ENCODE data around the gene PFN4.
"Not testable (repeated sequence)": the region's sequence is repeated elsewhere in the genome, so short reads cannot be mapped to it uniquely, and the experiment has no call there.

PFN4 gene

GRCh38 chr2:24110660-24111303 lies 12.4 kb downstream of the PFN4 start:
- DNase-seq = no peak

- DNase-seq = not testable (repeated sequence)
These were observed 13.7 kb downstream of the PFN4 start for GRCh38 chr2:24109431-24109830.

DNA sequence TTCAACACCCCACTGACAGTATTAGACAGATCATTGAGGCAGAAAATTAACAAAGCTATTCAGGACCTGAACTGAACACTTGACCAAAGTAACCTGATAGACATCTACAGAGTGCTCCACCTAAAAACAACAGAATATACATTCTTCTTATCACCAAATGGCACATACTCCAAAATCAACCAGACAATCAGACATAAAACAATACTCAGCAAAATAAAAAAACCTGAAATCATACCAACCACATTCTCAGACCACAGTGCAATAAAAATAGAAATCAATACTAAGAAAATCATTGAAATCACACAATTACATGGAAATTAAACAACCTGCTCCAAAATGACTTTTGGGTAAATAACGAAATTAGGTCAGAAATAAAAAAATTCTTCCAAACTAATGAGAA lies 15.8 kb downstream of the PFN4 start:
- no peak for DNase-seq

- no peak for DNase-seq
These were observed 16.3 kb downstream of the PFN4 start for GRCh38 chr2:24106786-24107185.

DNA sequence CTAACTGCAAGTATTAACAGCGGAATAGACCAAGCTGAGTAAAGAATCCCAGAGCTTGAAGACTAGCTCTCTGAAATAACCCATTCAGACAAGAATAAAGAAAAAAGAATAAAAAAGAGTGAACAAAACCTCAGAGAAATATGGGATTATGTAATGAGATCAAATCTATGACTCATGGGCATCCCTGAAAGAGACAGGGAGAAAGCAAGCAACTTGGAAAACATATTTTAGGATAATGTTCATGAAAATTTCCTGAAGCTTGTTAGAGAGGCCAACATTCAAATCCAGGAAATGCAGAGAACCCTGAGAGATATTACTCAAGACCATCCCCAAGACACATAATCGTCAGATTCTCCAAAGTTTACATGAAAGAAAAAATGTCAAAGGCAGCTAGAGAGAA lies 17.3 kb downstream of the PFN4 start:
- no peak for DNase-seq

- DNase-seq = no peak
These were observed 18.2 kb downstream of the PFN4 start for GRCh38 chr2:24104906-24105305.

GRCh38 chr2:24104110-24104650 lies 19.0 kb downstream of the PFN4 start:
- DNase-seq = no peak

DNA sequence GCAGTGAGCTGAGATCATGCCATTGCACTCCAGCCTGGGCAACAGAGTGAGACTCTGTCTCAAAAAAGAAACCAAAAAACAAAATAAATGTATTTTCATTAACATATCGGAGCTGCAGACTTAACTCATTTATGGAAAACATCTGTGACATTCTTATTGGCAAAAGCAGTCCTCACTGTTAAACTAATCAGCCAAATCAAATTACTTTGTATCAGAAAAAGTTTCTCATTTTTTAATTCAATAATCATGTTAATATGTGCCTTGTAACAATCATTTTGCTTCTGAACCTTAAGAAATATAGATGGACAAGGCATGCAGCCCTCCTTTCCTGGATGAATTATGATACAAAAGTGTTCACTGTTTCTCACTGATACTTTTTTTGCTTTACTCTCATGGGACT lies 20.5 kb downstream of the PFN4 start:
- DNase-seq = no peak

DNA sequence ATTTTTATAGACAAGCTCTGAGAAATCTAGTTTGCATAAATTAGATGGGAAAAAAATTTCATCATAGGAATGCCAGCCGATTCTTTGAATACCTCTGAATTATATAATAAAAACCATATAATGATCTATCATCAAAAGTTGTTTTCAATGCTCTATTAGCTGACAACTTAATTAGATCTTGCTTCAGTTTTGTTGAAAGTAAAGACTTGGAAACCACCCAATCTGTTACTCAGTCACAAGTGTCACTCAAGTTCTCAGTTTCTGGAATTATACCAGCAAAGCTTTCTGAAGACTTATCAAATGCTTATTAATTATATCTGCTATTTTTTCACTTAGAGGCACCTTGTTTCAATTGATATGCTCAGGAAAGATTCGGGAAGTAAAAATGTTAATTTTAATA lies 21.1 kb downstream of the PFN4 start:
- no peak for DNase-seq

DNA sequence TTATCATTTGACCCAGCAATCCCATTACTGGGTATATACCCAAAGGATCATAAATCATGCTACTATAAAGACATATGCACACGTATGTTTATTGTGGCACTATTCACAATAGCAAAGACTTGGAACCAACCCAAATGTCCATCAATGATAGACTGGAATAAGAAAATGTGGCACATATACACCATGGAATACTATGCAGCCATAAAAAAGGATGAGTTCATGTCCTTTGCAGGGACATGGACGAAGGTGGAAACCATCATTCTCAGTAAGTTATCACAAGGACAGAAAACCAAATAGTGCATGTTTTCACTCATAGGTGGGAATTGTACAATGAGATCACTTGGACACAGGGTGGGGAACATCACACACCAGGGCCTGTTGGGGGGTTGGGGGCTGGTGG lies 22.4 kb downstream of the PFN4 start:
- DNase-seq = not testable (repeated sequence)

DNA sequence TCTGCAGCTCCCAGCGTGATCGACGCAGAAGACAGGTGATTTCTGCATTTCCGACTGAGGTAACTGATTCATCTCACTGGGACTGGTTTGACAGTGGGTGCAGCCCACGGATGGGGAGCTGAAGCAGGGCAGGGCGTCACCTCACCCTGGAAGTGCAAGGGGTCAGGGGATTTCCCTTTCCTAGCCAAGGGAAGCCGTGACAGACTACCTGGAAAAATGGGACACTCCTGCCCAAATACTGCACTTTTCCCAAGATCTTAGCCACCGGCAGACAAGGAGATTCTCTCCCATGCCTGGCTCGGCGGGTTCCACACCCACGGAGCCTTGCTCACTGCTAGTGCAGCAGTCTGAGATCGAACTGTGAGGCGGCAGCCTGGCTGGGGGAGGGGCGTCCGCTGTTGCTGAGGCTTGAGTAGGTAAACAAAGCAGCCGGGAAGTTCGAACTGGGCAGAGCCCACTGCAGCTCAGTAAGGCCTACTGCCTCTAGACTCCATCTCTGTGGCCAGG lies 27.9 kb downstream of the PFN4 start:
- not testable (repeated sequence) for DNase-seq

- DNase-seq = not testable (repeated sequence)
These were observed 29.9 kb downstream of the PFN4 start for GRCh38 chr2:24093270-24093669.

GRCh38 chr2:24088821-24089359 lies 34.2 kb downstream of the PFN4 start:
- no peak for DNase-seq

DNA sequence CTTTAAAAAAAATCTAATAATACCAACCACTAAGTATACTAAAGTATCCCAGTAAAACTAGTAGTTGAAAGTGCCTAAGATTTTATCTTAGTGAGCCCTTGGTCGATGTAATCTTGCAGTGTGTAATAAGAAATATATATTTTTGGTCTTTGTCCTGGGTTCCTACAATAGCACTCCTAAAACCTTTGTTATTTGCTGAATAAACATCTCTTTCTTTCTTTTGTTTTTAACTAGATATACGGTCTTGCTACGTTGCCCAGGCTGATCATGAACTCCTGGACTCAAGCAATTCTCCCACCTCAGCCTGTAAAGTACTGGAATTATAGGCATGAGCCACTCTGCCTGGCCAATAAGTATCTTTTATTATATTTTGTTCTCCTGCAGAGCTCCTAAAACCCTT lies 36.1 kb downstream of the PFN4 start:
- no peak for DNase-seq

- DNase-seq = no peak
These were observed 36.9 kb downstream of the PFN4 start for GRCh38 chr2:24086241-24086640.

DNA sequence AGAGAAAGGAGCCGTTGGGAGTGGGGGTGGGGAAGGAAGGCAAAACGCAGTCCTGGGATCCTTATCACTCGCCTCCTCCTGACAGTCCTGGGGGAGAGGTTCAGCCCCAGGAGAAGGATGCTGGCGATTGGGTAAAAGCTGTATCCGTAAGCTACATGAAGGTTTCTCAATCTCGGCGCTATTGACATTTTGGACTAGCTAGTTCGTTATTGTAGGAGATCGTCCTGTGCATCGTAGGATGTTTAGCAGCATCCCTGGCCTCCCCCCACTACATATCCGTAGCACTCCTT lies 38.0 kb downstream of the PFN4 start:
- no peak for DNase-seq

DNA sequence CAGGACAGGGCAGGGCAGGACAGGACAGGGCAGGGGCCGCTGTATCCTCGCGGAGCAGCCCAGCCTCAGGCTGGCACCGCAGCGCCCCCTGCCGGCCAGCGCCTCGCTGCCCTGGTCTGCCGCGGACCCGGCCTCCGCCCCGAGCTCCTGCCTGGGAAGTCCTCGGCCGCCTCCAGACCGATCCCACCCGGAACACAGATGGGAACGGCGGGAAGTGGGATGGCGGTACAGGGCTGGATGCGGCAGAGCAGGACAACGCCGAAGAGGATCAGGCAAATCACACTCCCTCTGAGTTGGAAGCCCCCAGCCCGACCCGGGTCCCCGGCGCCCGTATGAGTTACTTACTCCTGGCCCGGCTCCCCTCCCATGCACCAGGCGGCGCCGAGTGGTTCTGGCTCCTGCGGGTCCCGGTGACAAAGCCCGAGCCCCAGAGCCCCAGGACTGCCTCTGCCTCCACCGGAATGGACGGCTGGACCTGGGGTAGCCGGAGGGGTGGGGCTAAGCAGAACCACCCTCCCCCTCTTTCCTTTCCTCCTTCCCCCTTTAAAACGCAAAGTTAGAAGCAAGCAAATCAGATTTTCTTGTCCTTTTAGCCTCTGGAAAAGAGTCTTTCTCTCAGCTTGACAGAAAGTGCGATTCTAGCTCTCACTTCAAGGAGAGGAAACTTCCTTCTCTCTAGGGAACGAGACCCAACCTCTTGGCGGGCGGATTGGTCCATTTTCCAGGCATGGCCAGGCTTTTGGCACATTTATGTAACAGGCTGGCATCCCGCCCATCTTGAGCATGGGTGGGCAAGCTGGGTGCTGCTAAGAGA lies 38.5 kb downstream of the PFN4 start, which contains the start of gene TP53I3:
TP53I3 (minus strand) TSS at position 449 of the 814 bp plus-strand sequence. CDS start 508 bp downstream, outside the sequence.
- DNase-seq = peak; percentile 97

DNA sequence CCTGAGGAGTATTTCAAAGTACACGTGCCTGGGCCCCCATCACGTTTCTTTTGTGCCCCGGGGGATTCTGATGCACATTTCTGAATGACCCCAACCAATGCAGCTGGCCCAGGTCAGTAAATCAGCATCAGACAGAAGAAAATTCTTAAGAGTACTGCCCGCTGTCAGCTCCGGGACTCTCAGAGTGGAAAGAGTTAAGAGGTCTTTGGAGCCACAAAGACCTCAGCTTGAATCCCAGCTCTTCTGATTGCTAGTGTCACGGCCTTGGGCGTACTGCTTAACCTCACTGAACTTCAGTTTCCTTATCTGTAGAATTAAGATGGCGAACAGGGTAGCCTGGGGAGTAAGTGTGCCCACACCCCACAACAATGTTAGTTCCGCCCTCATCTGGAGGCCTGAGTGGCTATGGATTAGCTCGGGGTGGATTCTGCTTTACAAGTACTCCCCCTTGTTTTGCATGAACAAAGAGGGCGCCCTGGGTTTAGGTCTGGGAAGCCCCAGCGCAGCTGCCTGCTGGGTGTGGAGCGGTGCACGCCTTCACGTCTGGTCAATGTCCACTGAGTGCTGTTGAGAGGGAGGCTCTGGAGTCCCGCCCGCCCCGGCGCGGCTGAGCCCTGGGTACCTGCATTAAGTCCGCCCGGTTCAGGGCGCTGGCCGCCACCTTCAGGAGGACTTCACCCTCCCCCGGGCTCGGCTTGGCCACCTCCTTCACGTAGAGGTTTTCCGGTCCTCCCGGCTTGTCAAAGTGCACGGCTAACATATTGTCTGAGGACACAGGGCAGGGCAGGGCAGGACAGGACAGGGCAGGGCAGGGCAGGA lies 39.4 kb downstream of the PFN4 start:
- no peak for DNase-seq

- DNase-seq = no peak
These were observed 40.2 kb downstream of the PFN4 start for GRCh38 chr2:24082787-24083566.

DNA sequence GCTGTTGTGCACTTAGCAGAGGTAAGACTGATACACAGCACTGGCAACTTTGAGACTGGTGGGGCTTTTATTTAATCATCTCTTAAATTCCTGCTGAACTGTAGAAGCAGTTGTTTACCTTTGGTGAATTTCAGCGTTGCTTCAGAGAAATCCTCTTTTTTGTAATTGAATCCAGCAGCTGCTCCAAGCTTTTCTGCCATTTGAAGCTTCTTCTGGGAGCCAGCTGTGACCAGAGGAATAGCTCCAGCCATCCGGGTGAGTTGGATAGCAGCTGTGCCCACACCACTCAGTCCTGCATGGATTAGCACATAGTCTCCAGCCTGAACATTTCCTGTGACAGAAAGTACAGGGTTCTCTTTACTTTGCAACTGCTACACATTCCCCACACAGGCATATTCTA lies 42.4 kb downstream of the PFN4 start:
- no peak for DNase-seq

GRCh38 chr2:24077879-24078278 lies 45.3 kb downstream of the PFN4 start:
- no peak for DNase-seq

GRCh38 chr2:24077535-24077877 lies 45.6 kb downstream of the PFN4 start:
- DNase-seq = no peak

Data from activated CD8-positive, alpha-beta memory T cell treated with anti-CD3 and anti-CD28 coated beads, Interleukin-2, amount 50 U/mL, for 48 hours (primary cell).